ENCODE data around the gene ARHGEF26.

The ARHGEF26 gene

DNA sequence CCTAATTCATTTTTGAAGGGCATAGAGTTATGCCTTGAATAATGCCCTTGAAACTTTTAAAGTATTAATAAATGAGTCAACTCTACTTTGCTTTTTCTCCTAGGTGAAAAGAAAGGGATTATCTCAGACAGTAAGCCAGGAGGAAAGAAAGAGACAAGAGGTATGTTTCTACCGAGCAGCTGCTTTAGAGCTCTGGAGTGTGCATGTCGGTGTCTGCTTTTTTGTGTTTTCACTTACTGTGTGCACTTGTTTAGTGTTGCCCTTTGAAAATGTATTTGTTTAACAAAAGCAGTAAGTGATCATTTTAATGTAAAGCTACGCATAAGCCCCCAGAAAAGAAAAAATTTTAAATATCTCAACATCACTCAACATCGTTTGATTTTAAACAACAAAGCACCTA is 28.1 kb downstream of the ARHGEF26 start:
- no peak for DNase-seq (ENCODE audit: low read depth, low spot score)
- H3K27ac ChIP-seq: no peak overlapping the region

DNA sequence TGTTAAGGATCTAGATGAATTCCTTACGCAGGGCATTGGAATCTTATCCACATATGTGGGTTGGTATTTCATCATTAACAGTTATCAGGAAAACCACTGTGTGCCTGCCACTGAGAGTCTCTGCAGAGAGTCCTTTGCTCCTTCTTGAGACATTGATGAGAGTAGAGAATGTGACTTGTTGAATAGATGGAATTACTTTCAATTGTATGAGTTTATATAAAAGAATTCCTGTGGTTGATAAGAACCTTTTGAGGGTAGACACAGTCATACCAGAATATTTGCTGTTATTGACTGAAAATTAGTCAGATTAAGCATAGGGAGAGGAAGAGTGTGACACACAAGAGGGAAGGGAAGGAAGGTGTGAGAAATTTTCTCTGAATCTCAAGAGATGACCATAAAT is 30.8 kb downstream of the ARHGEF26 start:
- no peak overlapping the region for H3K27ac ChIP-seq
- no peak for DNase-seq (ENCODE audit: low read depth, low spot score)

DNA sequence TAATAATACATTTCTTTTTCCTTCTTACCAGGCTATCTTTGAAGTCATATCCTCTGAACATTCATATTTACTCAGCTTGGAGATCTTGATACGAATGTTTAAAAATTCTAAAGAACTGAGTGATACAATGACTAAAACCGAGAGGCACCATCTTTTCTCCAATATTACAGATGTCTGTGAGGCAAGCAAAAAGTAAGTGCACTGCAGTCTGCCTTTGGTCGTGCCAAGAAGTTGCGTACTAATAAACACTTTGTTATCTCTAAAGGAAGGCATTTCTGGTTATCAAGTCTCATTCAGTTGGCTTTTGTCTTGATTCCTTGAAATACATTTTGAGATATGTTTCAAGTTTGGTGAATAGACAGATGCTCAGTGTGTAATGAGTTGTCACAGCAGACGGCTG is 31.6 kb downstream of the ARHGEF26 start:
- no peak for DNase-seq (ENCODE audit: low read depth, low spot score)

DNA sequence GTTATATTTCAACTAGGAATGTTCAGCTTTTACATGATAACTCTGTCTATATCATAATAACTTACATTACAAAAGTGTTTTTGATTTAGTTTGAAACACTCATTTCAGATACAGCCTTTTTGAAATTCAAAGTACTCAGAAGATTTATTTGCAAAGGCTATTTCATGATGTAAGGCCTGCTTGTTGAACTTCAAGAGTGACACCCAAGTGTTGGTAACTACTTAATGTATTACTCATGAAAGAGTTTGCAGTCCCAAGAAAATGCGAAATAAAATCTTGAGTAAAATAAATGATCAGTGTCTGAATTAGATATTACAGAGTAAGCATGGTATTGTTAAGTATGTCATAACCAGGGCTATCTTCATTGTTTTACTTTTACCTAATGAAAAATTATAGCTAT is 35.3 kb downstream of the ARHGEF26 start:
- no peak overlapping the region for H3K27ac ChIP-seq
- no peak for DNase-seq (ENCODE audit: low read depth, low spot score)

More for the DNA sequence above, 31.6 kb downstream of the ARHGEF26 start:
- H3K27ac ChIP-seq: no peak overlapping the region

DNA sequence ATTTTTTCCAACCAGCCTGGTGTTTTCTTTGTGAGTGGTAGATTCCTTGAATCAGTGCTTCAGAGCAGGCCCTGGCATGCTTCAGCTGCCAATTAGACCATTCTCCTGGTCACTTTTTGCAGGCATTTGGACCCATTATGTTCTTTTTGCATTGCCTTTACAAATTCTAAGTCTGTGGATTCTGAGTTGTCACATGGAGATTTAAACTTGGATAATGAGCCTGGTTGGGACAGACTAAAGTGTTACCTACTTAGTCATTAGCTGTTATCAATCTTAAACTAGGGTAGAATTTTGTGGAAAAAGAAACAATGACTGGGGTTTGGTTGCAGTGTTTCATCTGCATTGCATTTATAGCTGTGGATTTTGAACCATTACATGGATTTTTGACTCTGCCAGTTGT is 40.6 kb downstream of the ARHGEF26 start:
- no peak overlapping the region for H3K27ac ChIP-seq
- no peak for DNase-seq (ENCODE audit: low read depth, low spot score)

DNA sequence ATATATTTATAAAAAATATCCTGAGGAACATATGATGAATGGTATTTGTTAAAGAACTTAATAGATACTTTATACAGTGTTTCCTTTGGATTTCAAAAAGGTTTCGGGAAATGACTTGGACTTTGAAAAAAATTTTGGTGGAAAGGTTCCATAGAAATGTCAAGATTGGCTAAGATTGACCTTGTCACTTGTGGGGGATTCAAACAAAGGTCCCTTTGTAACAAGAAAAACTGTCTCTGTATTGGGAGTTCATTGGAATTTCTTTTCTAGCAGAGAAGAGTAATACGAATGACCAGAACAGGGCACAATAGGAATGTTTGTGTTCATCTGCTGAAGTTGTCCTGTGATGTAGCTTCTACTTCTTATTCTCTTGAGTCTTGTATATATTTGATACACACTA is 43.2 kb downstream of the ARHGEF26 start:
- H3K27ac ChIP-seq: no peak overlapping the region
- DNase-seq (ENCODE audit: low read depth, low spot score): no peak

DNA sequence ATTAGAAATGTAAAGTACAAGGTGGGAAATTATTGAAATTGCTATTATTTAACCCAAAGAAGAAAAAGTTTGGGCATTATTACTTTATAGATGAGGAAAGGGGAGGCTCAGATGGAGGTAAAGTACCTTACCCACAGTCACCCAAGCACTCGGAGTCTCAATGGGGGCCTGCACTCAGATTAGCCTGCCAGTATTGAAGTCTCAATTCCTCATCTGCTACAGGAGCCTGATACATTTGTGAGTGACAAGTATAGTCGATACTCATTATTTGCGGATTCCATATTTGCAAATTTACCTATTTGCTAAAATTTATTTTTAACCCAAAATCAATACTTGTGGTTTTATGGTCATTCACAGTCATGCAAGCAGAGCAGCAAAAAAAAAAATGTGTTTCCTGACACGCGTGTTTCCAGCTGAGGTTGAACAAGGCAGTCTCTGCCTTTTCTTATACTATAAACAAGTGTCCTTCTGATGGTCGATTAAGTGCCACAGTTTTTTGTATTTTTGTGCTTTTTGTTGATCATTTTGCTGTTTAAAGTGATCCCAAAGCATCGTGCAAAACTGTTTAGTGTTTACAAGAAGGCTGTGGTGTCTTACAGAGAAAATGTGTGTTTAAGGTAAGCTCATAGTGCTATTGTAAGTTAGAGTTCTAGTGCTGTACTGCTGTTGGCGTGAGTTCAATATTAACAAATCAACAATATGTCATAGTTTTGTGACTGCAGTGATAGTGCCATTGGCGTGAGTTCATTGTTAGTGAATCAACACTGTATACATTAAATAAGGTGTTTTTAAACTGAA is 48.0 kb downstream of the ARHGEF26 start:
- no peak overlapping the region for H3K27ac ChIP-seq
- DNase-seq (ENCODE audit: low read depth, low spot score): no peak

DNA sequence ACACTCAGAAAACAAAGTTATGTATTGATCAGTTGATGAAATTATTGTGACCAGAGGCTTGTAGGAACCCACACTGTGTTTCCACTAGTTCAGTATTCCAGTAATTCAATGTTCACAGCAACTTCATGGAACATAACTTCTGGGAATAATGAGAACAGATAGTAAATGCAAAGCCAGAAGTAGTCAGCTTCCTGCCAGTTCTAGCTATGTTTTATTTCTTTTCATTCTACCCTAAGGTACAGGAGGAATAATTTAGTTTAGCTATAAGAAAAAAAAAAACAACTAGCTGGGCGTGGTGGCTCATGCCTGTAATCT is 48.6 kb downstream of the ARHGEF26 start:
- DNase-seq (ENCODE audit: low read depth, low spot score): no peak
- H3K27ac ChIP-seq: no peak overlapping the region

DNA sequence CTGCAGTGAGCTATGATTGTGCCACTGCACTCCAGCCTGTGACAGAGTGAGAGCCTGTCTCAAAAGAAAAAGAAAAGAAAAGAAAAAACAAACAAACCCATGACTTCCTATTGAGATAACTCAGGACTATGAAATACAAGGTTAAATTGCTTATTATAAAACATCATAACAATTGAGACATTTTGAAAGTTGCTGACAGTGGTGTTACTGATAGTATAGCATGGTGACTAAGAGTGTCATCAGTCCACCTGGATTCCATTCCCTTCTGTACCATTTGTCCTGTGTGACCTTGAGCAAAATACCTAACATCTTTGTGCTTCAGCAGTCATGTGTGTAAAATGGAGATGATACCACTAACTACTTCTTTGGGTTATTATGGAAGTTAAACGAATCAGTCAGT is 49.1 kb downstream of the ARHGEF26 start:
- no peak overlapping the region for H3K27ac ChIP-seq
- no peak for DNase-seq (ENCODE audit: low read depth, low spot score)

DNA sequence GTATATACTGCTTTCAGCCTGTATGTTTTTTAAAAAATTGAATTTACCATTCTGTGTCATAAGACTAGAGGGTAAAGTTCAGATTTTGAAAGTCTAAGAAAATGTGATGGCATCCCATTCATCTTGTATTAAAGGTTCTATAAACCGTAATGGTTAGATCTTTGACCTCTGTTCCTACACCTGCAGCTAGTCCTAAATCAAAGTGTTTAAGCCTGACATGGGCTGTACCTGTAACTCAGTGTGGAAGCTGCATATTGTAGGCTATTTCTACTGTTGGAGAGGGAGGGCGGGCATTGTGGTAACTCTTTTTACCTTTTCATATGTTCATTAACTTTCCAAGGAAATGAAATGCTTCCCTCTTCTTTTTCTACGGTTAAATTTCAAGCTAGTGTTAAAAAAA is 53.9 kb downstream of the ARHGEF26 start:
- H3K27ac ChIP-seq: no peak overlapping the region
- no peak for DNase-seq (ENCODE audit: low read depth, low spot score)

DNA sequence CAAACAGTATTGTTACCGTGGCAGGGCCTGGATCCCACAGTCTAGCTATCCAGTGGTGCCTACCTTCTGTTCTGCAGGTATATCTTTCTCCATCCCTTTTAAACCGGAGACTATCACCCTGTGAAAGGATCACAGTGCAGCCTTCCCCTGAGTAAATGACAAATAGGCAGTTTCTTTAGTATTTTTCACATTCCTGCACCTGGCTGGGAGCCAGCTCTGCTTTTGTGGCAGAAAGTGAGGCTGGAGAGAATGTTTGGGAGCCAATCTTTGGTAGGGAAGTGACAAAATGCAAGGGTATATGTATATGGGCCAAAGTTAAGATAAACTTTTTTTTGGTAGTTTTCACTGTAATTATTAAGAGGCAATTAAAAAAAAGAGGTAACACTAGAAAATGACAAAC is 54.8 kb downstream of the ARHGEF26 start:
- H3K27ac ChIP-seq: no peak overlapping the region
- DNase-seq (ENCODE audit: low read depth, low spot score): no peak

DNA sequence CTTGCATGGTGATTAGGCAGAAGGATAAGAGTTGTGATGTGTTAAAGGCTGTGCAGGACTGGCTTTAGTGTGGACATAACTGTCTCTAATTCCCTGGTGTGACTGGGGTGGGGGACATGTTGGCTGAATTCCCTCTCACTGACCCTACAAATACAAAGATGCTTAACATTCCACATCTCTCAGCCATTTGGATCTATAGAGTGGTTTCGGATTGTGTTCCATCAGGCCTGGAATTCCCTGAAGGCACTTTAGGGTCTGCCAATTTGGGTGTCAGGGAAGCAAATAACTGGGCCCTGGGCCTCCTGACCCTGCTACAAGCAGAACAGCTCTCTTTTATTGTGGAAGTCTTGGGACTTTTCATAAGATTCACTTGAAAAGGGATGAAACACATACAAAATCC is 56.2 kb downstream of the ARHGEF26 start:
- no peak for DNase-seq (ENCODE audit: low read depth, low spot score)
- H3K27ac ChIP-seq: no peak overlapping the region

DNA sequence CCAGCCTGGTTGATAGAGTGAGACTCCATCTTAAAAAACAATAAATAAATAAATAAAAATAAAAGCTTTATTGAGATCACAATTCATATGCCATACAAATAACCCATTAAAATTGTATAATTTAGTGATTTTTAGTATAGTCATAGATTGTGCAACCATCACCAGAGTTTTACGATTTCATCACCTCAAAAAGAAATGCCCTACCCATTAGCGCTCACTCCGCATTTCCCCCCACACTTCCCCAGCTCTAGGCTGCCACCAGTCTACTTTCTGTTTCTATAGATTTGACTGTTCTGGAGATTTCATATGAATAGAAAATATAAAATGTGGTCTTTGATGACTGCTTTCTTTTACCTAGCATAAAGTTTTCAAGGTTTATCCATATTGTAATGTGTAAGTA is 57.0 kb downstream of the ARHGEF26 start:
- no peak for DNase-seq (ENCODE audit: low read depth, low spot score)
- no peak overlapping the region for H3K27ac ChIP-seq

DNA sequence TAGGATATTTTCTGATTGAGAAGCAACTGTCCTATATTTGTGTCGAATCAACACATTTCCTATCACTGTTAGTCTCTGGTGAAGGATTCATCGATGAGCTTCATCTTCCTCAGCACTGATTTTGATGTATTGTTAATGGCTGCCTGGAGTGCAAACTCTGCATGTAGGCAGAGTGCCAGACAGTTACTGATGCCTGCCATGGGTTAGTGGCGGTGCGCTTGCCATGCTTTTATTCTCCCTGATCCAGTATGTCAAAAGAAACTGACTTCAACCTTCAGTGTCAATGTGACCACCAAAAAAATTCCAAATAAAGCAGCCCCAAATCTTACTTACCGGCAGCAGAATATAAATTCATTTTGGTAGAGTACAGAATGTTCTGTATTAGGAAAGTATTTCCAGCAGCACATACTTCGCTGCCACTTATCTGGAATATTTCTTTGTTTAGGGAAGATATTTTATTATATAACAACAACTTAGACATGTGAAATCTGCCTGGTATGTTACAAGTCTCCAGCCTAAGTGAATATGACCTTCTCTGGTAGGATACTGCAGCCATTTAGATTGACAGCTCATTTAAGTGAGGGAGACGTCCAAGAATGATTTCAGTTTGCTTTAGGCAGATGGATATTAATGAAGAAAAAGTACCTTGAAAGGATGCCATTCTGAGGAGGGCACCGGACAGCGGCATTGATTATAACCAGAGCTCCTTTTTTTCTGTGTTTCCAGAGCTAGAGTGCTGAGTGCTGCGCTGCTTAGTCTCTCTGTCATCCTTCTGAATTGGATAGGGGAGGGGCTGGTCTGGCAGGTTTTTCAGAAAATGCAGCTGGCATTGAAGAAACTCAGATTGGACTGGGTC is 59.9 kb downstream of the ARHGEF26 start:
- DNase-seq (ENCODE audit: low read depth, low spot score): no peak
- H3K27ac ChIP-seq: no peak overlapping the region

DNA sequence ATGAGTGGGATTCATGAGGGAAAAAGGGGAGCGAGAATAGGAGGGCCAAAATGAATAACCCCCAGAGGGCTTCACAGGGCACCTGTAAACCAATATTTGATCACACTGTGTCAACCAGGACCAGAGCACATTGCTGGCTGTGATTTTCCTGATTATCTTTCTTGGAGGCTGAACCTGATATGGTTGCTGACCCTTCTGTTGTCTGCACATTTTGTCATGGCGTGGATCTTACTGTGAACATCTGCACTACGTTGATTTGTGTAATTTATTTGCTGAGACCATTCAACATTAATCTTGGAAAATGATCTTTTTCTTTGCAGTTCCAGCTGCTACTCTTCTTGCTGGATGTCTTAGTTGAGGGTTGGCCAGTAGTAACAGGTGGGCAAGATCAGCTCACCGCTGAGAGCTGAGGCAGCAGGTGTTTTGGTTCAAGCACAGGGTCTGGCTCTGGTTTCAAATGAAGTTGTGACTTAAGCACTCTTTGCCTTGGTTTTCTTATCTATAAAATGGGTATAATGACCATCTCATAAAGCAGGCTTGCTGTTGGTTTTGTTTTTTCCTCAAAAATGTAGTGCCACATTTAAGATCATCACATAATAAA is 61.2 kb downstream of the ARHGEF26 start:
- DNase-seq (ENCODE audit: low read depth, low spot score): no peak
- no peak overlapping the region for H3K27ac ChIP-seq

DNA sequence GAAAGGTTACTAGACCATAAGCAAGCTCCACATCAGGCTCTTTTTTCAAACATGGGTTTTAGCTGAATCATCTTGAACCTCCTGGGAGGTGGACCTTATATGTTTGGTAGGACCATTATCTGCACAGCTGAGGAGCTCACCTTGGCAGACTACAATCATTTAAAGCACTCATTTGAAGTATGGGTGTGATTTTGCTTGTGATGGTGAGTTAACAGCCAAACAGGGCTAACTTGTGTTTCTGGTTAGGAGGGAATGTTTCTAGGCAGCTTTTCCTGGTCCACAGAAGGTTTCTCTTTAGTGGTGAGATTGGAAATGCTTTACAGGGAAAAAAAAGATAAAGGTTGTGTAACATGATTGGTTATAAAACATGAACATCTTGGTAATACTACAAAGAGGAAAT is 61.8 kb downstream of the ARHGEF26 start:
- no peak overlapping the region for H3K27ac ChIP-seq
- DNase-seq (ENCODE audit: low read depth, low spot score): no peak

DNA sequence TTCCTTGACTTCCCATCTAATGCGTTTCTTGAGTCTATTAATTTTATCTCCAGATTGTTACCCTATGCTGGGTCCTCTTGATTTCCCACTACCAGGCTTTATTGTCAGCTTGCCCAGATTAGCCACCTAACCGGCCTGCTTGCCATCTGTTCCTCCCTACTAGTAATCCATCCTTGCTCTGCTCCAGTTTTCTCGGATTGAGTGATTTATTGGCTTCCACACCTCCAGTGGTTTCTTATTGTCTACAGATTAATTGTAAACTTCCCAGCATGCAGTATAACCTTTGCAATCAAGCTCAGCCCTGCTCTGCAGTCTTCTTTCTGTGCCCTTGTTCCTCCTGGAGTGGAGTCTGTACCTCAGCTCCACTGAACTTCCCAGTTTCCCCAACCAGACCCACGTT is 63.4 kb downstream of the ARHGEF26 start:
- DNase-seq (ENCODE audit: low read depth, low spot score): no peak
- H3K27ac ChIP-seq: no peak overlapping the region

DNA sequence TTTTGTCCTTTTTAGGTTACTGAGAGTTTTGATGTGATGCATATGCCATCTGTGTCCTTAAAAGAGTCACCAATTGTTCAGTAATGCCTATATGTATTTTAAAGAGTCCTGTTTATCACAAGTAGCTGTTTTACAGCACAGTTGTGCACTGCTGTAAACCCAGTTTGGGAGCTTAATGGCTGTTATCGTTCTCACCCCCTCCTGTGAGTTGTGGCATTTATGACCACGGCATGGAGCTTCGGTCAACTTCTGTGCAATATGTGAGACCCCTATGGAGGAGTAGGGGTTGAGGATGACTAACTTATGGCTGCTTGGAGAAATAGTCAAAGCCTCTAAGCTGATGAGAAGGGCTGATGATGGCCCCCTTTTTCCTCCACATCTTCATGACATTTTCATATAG is 67.2 kb downstream of the ARHGEF26 start:
- DNase-seq (ENCODE audit: low read depth, low spot score): no peak
- no peak overlapping the region for H3K27ac ChIP-seq

DNA sequence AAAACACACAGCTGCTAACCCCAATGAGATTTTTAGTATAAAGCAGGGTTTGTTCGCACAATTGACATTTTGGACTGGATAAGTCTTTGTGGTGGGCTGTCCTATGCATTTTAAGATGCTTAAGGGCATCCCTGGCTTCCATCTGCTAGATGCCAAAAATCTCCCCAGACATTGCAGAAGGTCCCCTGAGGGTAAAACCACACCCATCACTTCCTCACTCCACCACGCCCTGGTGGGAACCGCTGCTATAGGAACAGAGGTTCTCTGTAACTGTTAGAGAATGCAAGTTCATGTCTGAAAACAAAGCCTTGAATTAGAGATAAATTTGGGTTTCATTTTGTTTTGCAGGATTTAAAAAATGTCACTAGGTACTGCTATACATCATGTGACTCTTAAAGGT is 67.7 kb downstream of the ARHGEF26 start:
- no peak overlapping the region for H3K27ac ChIP-seq
- no peak for DNase-seq (ENCODE audit: low read depth, low spot score)

DNA sequence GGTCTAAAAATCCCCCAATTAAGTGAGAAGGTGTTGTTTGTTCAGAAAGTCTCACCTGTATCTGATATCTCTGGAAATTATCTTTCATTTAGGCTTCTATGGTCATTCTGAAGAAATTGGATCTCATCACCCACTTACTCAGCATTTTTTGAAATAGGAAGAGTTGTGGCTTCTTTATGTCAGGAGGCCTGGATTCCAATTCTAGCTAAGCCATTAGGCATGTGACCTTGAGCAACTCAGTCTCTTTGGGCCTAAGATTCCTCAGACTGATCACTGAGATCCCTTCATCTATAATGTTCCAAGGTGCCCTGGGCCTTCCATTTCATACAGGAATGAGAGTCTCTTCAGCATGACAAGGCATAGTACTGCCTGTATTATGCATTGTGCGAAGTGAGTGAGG is 70.3 kb downstream of the ARHGEF26 start:
- DNase-seq (ENCODE audit: low read depth, low spot score): no peak
- no peak overlapping the region for H3K27ac ChIP-seq

DNA sequence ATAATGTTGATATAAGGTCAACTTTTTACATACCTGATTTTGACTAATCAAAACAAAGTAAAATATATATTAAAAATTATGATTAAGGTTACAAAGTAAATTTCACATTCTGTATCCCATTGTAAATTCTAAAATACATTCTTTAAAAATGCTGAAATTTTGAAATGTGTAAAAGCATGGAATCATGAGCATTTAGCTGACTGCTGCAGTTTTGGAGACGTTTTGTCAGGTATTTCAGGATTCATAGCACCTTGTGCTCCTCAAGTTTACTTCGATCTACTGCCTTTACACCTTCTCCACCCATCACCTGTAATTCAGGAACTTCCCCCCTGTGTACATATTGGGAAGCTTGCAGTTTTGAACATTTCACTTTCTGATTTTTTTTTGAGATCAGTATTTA is 71.0 kb downstream of the ARHGEF26 start:
- no peak overlapping the region for H3K27ac ChIP-seq
- DNase-seq (ENCODE audit: low read depth, low spot score): no peak
